LNCaP clone FGC (cell line): ENCODE results near the gene CMIP.

Experiments used
- DNase-seq: peaks from one replicate; pipeline ENCODE4 v3.0.0-alpha.2; 2011; ENCODE audit warnings: low read depth
- H3K4me3 ChIP-seq: 2 replicates; pipeline ENCODE4 v1.5.1; 2011; ENCODE audit warnings: mild to moderate bottlenecking, low read depth, low read length, control low read depth
- TF ChIP-seq, protein P1 (sequence below): IDR thresholded peaks from 2 replicates; pipeline ENCODE4 v1.5.1; 2012; ENCODE audit warnings: mild to moderate bottlenecking; ENCODE audit not compliant: control insufficient read depth, insufficient read depth; ENCODE audit errors: extremely low read depth

Gene CMIP

DNA sequence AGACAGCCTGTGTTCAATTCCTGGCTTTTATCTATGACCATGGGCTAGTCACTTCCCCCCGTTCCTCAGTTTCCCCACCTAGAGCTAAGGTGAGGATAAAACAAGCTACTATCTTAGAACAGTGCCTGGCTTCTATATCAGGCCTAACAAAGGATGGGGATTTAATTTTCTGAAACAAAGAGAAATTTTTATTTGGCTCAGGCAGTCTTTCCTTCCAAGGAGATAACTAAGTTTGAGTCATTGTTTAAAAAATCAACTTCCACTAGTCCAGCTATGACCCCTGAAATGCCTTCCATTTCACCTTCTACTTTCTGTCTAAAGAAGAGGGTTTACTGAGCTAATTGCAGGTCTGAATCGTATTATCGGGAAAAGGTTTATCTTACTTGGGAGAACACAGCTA lies 99.0 kb downstream of the CMIP start:
- DNase-seq, result no peak
- no peak overlapping the region for H3K4me3 ChIP-seq
- TF ChIP-seq, protein P1, sequence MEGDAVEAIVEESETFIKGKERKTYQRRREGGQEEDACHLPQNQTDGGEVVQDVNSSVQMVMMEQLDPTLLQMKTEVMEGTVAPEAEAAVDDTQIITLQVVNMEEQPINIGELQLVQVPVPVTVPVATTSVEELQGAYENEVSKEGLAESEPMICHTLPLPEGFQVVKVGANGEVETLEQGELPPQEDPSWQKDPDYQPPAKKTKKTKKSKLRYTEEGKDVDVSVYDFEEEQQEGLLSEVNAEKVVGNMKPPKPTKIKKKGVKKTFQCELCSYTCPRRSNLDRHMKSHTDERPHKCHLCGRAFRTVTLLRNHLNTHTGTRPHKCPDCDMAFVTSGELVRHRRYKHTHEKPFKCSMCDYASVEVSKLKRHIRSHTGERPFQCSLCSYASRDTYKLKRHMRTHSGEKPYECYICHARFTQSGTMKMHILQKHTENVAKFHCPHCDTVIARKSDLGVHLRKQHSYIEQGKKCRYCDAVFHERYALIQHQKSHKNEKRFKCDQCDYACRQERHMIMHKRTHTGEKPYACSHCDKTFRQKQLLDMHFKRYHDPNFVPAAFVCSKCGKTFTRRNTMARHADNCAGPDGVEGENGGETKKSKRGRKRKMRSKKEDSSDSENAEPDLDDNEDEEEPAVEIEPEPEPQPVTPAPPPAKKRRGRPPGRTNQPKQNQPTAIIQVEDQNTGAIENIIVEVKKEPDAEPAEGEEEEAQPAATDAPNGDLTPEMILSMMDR, result no peak

DNA sequence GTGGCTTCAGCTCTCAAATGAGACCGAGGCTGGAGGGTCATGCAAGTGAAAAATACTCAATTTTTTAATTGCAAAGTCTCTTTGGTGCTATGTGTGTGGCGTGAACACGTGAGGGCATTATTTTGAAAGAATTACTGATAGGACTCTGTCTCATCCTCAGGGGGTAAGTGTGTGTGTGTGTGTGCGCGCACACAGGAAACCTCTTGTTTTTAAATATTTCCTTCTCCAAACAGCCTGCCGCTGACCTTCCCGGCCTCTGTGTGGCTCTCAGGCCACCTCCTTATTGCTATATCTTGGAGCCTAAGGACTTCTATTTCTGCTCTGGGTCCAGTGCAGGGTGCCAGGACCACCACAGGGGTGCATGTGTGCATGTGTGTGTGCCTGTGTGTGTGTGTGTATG lies 99.7 kb downstream of the CMIP start:
- no peak for DNase-seq
- H3K4me3 ChIP-seq, result no peak overlapping the region
- TF ChIP-seq, protein P1, result no peak

DNA sequence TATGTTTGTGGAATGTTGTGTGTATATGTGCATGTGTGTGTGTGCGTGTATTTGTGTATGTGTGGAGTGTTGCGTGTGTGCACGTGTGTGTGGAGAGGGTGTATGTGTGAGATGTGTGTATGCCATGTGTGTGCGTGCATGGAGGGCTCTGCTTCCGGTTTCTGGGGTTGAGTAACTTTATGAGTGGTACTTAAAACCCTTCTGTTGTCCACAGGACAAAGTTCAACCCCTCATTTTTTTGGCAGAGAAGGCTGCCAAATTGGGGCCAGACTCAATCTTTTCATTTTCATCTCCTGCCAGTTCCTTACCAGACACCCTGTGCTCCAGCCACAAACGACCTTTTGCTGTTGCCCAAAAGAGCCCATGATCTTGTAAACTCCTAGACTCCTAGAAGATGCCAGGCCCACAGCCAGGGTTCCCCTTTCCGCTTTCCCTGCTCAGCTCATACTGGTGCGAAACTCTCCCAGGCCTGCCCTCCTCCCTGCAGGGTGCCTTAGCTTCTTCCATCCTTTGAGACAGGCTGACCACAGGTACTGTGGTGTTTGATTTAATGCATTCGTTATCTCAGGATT lies 100.2 kb downstream of the CMIP start:
- TF ChIP-seq, protein P1, result no peak
- DNase-seq, result no peak
- H3K4me3 ChIP-seq, result no peak overlapping the region

DNA sequence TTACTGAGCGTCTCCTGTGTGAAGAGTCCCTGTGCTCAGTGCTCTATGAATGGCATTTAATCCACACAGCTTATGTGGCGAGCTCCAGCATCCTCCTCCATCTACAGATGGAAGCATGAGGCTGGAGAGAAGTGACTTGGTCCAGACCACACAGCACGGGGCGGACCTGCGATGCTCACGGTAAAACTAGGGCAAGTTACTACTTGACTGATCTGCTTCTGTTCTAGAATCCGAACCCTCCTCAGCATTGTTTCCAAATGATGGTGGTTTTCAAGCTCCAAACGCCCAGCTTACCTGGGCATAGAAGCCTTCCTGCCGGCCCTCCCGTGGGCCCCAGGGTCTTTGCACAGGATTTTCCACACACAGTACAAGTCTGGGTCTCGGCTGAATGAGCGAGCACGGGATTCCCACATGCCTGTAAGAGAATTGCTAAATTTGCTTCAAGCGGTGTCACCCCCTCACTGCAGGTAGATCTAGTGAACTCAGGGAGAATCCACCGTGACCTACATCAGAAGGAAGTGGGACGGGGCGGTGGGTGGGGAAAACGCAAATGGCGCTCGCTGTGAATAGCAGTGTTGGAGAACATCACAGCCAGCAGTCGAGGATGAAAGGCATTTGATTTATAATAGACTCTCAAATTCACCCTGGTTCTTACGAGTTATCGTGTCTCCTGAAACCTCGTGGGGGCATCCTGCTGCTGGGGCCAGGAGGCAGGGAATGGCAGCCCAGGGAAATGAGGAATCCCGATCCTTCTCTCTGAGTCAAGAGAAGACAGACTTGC lies 101.1 kb downstream of the CMIP start:
- no peak overlapping the region for H3K4me3 ChIP-seq
- TF ChIP-seq, protein P1, result no peak
- no peak for DNase-seq

DNA sequence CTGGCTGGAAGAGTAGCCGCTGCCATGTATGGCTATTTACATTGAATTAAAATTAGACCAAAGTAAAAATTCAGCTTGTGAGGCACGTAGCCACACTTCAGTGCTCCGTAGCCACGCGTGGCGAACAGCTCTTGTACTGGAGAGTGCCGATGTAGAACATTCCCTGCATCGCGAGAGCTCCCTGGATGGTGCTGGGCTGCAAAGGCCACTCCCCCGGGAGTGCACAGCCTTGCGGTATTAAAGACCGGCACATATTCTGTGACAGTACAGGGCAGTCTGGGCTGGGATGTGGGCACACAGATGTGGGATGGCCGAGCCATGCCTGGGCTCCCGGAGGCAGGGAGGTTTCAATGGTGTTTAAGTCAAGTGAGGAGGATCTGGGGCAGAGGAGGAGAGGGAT lies 102.2 kb downstream of the CMIP start:
- H3K4me3 ChIP-seq, result no peak overlapping the region
- no peak for DNase-seq
- TF ChIP-seq, protein P1, result no peak

DNA sequence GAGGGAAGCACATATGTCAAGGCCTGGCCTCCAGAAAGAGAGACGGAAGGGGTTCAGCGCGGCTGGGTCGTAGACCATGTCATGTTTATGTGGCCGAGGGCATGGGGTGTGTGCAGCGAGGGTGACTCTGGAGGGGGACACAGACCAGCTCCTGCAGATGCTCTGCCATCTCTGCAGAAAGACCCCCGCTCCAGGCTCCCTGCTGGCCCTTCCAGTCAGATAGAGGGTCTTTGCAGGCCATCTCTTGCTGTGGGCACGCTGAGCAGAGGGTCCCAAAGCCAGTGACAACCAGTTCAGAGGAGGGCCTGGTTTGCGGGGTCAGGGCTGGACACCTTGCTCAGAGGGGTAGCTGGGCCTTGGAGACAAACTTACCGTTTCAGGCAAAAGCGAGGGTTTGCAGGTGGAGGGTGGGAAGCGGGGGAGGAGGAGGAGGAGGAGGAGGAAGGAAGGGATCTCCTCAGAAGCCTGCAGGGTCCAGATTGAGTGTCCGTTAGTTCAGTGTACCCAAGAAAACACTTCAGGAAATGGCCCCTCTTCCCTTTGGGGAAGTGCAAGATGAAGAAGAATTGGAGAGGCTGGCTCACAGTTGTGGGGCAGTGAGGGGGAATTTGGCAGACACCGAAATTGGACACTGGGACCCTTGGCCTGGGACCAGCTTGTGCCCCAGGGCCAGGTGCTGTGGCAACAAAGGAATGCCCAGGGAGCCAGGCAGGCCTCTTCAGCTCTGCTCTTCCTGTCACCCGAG lies 102.8 kb downstream of the CMIP start:
- no peak overlapping the region for H3K4me3 ChIP-seq
- DNase-seq, result no peak
- TF ChIP-seq, protein P1, result no peak

DNA sequence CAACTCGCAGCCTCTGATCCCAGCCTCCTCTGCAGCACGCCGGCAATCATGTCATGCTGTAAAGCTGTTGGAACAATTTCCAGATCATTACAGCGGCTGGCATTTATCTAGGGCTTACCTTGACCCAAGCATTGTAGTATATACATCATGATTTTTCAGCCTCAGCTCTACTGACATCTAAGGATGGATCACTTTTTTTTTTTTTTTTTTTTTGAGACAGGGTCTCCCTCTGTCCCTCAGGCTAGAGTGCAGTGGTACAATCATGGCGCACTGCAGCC lies 103.3 kb downstream of the CMIP start:
- H3K4me3 ChIP-seq, result no peak overlapping the region
- DNase-seq, result no peak
- TF ChIP-seq, protein P1, result no peak
